Astrocyte of the spinal cord (primary cell): ENCODE data around the gene PRKCE.

Source experiments
- DNase-seq: peaks from one replicate; pipeline ENCODE4 v3.0.0; 2011; ENCODE audit warnings: low read depth, low spot score
- H3K4me3 ChIP-seq: 2 replicates; pipeline ENCODE4 v1.5.1; 2011; ENCODE audit warnings: low read depth, mild to moderate bottlenecking, low read length, moderate library complexity
- in situ Hi-C: cut with HindIII; loops from 2 replicates; pipeline ENCODE4 v1.10.0; 2017; ENCODE audit warnings: low sequenced_read_pairs
- TF ChIP-seq, protein P1 (sequence below): IDR thresholded peaks from 2 replicates; pipeline ENCODE4 v1.5.1; 2012; ENCODE audit warnings: low read depth, mild to moderate bottlenecking, low read length, inconsistent platforms

Gene PRKCE

GRCh38 chr2:45975752-45976517, 324.5 kb downstream of the PRKCE start:
- no peak for DNase-seq

DNA sequence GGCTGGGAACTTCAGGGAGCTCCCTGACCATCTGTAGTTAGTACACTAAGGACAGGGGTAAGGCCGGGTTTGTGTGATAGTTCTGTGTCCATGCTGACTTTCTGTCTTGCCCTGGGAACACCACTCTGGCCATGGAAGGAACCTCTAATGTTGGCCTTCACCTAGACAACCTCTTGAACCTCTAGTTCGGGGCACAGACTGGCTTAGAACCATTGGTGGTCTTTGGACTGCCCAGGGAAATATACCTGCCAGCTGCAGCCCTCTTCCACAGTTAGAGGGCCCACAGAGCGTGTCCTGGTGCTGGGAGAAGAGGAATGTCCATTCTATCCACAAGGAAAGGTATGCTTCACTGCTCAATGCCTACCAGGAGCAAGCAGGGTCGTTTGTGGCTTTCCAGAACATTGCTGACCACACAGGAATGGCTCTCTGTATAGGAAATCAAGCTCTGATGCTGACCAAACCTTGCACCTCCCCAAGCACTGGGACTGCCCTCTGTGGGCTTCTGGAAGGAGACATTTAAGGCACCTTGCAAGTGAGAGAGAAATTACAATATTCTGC, 326.9 kb downstream of the PRKCE start:
- DNase-seq: no peak
- TF ChIP-seq, protein P1, sequence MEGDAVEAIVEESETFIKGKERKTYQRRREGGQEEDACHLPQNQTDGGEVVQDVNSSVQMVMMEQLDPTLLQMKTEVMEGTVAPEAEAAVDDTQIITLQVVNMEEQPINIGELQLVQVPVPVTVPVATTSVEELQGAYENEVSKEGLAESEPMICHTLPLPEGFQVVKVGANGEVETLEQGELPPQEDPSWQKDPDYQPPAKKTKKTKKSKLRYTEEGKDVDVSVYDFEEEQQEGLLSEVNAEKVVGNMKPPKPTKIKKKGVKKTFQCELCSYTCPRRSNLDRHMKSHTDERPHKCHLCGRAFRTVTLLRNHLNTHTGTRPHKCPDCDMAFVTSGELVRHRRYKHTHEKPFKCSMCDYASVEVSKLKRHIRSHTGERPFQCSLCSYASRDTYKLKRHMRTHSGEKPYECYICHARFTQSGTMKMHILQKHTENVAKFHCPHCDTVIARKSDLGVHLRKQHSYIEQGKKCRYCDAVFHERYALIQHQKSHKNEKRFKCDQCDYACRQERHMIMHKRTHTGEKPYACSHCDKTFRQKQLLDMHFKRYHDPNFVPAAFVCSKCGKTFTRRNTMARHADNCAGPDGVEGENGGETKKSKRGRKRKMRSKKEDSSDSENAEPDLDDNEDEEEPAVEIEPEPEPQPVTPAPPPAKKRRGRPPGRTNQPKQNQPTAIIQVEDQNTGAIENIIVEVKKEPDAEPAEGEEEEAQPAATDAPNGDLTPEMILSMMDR: no peak
- no peak overlapping the region for H3K4me3 ChIP-seq
- in situ Hi-C loops: no loop called here

More at GRCh38 chr2:45975752-45976517, 324.5 kb downstream of the PRKCE start:
- no peak overlapping the region for H3K4me3 ChIP-seq
- in situ Hi-C loops: no loop called here
- TF ChIP-seq, protein P1: no peak

- H3K4me3 ChIP-seq: no peak overlapping the region
- DNase-seq: no peak
- in situ Hi-C loops: no loop called here
- TF ChIP-seq, protein P1: no peak
These were observed 327.6 kb downstream of the PRKCE start for GRCh38 chr2:45979065-45979464.

- TF ChIP-seq, protein P1: no peak
- no peak overlapping the region for H3K4me3 ChIP-seq
- in situ Hi-C loops: no loop called here
- DNase-seq: no peak
These were observed 328.8 kb downstream of the PRKCE start for GRCh38 chr2:45980161-45980865.

- no peak for DNase-seq
- TF ChIP-seq, protein P1: no peak
- H3K4me3 ChIP-seq: no peak overlapping the region
- in situ Hi-C loops: no loop called here
These were observed 330.0 kb downstream of the PRKCE start for GRCh38 chr2:45981384-45981930.

DNA sequence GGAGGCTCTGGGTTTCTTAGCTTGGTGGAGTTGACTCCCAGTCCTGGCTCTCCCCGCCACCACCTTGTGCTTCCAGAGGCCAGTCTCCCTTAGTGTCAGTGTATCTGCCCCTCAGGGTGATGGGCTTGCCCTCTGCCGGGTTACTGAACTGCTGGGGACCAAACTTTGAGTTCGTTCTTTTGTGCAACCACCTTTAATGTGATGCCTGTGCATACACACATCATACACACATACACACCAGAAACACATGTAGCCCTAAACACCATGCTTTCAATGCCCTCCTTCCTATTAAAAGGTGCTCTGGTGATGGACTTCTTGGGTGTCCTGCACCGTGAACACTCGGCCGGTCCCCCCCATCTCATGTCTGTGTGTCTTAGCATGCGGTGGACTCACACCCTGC, 330.6 kb downstream of the PRKCE start:
- TF ChIP-seq, protein P1: no peak
- H3K4me3 ChIP-seq: no peak overlapping the region
- in situ Hi-C loops: no loop called here

More for the DNA sequence above, 330.6 kb downstream of the PRKCE start:
- DNase-seq: no peak
